Stromal cell of bone marrow (primary cell): ENCODE results near the gene DVL2.
"Not testable (repeated sequence)": the region's sequence is repeated elsewhere in the genome, so short reads cannot be mapped to it uniquely, and the experiment has no call there.

ENCODE experiments used
- DNase-seq: peaks from one replicate; pipeline ENCODE4 v3.0.0-alpha.2; 2012; ENCODE audit warnings: low read depth

The DVL2 gene

GRCh38 chr17:7256766-7257456 is 22.6 kb upstream of the DVL2 start:
- no peak for DNase-seq

GRCh38 chr17:7254511-7254910 is 20.2 kb upstream of the DVL2 start:
- DNase-seq: no peak

- DNase-seq: no peak
These were observed 18.8 kb upstream of the DVL2 start for GRCh38 chr17:7253082-7253481.

- DNase-seq: peak; percentile 90
These were observed 18.1 kb upstream of the DVL2 start, which contains the start of gene ELP5 for GRCh38 chr17:7252176-7253043. Gene ELP5, plus strand, starts transcription at chr17:7252215. Its CDS starts 336 bp downstream, at chr17:7252551.

- peak; percentile 99 for DNase-seq
These were observed 17.4 kb upstream of the DVL2 start, which contains the start of gene CTDNEP1 for GRCh38 chr17:7251661-7252175. Gene CTDNEP1, minus strand, starts transcription at chr17:7251734. Its CDS starts 438 bp downstream, at chr17:7251296.

GRCh38 chr17:7250695-7251627 is 16.6 kb upstream of the DVL2 start:
- no peak for DNase-seq

GRCh38 chr17:7249830-7250229 is 15.5 kb upstream of the DVL2 start:
- no peak for DNase-seq

- no peak for DNase-seq
These were observed 14.9 kb upstream of the DVL2 start for GRCh38 chr17:7249214-7249613.

GRCh38 chr17:7248796-7249195 is 14.5 kb upstream of the DVL2 start:
- DNase-seq: no peak

GRCh38 chr17:7246779-7247178 is 12.5 kb upstream of the DVL2 start:
- no peak for DNase-seq

- not testable (repeated sequence) for DNase-seq
These were observed 9.5 kb upstream of the DVL2 start for GRCh38 chr17:7243838-7244237.

GRCh38 chr17:7243453-7243729 is 9.1 kb upstream of the DVL2 start:
- DNase-seq: no peak

GRCh38 chr17:7242717-7243452 is 8.6 kb upstream of the DVL2 start:
- peak; percentile 90 for DNase-seq

GRCh38 chr17:7241783-7242716 is 7.7 kb upstream of the DVL2 start, which contains the start of gene GABARAP:
Gene GABARAP, minus strand, starts transcription at chr17:7242449. Its CDS starts 119 bp downstream, at chr17:7242330.
- peak; percentile 83 for DNase-seq

- no peak for DNase-seq
These were observed 6.9 kb upstream of the DVL2 start for GRCh38 chr17:7241090-7241733.

- DNase-seq: no peak
These were observed 6.1 kb upstream of the DVL2 start for GRCh38 chr17:7240375-7240774.

GRCh38 chr17:7239091-7240027 is 5.0 kb upstream of the DVL2 start, which contains the start of gene PHF23:
Gene PHF23, minus strand, starts transcription at chr17:7239457. Its CDS starts 178 bp downstream, at chr17:7239279.
- DNase-seq: peak; percentile 99

- DNase-seq: no peak
These were observed 4.2 kb upstream of the DVL2 start for GRCh38 chr17:7238420-7239090.
